ENCODE results near the gene SLC7A6.

The SLC7A6 gene

GRCh38 chr16:68223072-68223471 lies 41.3 kb upstream of the SLC7A6 start:
- H3K4me3 ChIP-seq (ENCODE audit: low read depth, low read length), result no peak overlapping the region
- TF ChIP-seq CTCF (IDR thresholded peaks at IDR 0.05; ENCODE audit: insufficient read depth, low read depth, low read length, missing control alignments), result no peak

GRCh38 chr16:68226116-68226515 lies 38.2 kb upstream of the SLC7A6 start:
- DNase-seq (ENCODE audit: low read depth), result no peak
- H3K4me3 ChIP-seq (ENCODE audit: low read depth, low read length), result no peak overlapping the region
- no peak for TF ChIP-seq CTCF (IDR thresholded peaks at IDR 0.05; ENCODE audit: insufficient read depth, low read depth, low read length, missing control alignments)

More at GRCh38 chr16:68223072-68223471, 41.3 kb upstream of the SLC7A6 start:
- DNase-seq (ENCODE audit: low read depth), result no peak

- no peak for TF ChIP-seq CTCF (IDR thresholded peaks at IDR 0.05; ENCODE audit: insufficient read depth, low read depth, low read length, missing control alignments)
Measured at GRCh38 chr16:68227183-68227793, 37.0 kb upstream of the SLC7A6 start.

GRCh38 chr16:68227850-68228553 lies 36.3 kb upstream of the SLC7A6 start:
- no peak for DNase-seq (ENCODE audit: low read depth)
- H3K4me3 ChIP-seq (ENCODE audit: low read depth, low read length), result no peak overlapping the region
- peak; percentile 7 for TF ChIP-seq CTCF (IDR thresholded peaks at IDR 0.05; ENCODE audit: insufficient read depth, low read depth, low read length, missing control alignments)

More at GRCh38 chr16:68227183-68227793, 37.0 kb upstream of the SLC7A6 start:
- H3K4me3 ChIP-seq (ENCODE audit: low read depth, low read length), result no peak overlapping the region
- DNase-seq (ENCODE audit: low read depth), result peak; percentile 64

GRCh38 chr16:68228652-68229051 lies 35.7 kb upstream of the SLC7A6 start:
- H3K4me3 ChIP-seq (ENCODE audit: low read depth, low read length), result no peak overlapping the region
- no peak for TF ChIP-seq CTCF (IDR thresholded peaks at IDR 0.05; ENCODE audit: insufficient read depth, low read depth, low read length, missing control alignments)
- no peak for DNase-seq (ENCODE audit: low read depth)

- H3K4me3 ChIP-seq (ENCODE audit: low read depth, low read length), result no peak overlapping the region
Measured at GRCh38 chr16:68229431-68230175, 34.7 kb upstream of the SLC7A6 start.

More at GRCh38 chr16:68229431-68230175, 34.7 kb upstream of the SLC7A6 start:
- peak; percentile 88 for TF ChIP-seq CTCF (IDR thresholded peaks at IDR 0.05; ENCODE audit: insufficient read depth, low read depth, low read length, missing control alignments)
- peak; percentile 57 for DNase-seq (ENCODE audit: low read depth)
